ENCODE results near the gene NFKBIL1.

Gene NFKBIL1

GRCh38 chr6:31574106-31575061 lies 27.0 kb downstream of the NFKBIL1 start:
- no peak for TF ChIP-seq CTCF (IDR thresholded peaks at IDR 0.05; ENCODE audit: low read length, missing control alignments)
- DNase-seq (ENCODE audit: low read depth), result no peak
- H3K4me3 ChIP-seq (replicated peaks; ENCODE audit: low read depth, low read length), result no peak overlapping the region

DNA sequence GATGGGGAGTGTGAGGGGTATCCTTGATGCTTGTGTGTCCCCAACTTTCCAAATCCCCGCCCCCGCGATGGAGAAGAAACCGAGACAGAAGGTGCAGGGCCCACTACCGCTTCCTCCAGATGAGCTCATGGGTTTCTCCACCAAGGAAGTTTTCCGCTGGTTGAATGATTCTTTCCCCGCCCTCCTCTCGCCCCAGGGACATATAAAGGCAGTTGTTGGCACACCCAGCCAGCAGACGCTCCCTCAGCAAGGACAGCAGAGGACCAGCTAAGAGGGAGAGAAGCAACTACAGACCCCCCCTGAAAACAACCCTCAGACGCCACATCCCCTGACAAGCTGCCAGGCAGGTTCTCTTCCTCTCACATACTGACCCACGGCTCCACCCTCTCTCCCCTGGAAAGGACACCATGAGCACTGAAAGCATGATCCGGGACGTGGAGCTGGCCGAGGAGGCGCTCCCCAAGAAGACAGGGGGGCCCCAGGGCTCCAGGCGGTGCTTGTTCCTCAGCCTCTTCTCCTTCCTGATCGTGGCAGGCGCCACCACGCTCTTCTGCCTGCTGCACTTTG lies 28.0 kb downstream of the NFKBIL1 start, which contains the start of gene TNF:
Gene TNF (plus strand): TSS at position 231 of the 567 bp plus-strand sequence. CDS start 177 bp downstream, at position 408.
- no peak within 1 kb of the TSS for H3K4me3 ChIP-seq (replicated peaks; ENCODE audit: low read depth, low read length)
- no peak for TF ChIP-seq CTCF (IDR thresholded peaks at IDR 0.05; ENCODE audit: low read length, missing control alignments)
- no peak for DNase-seq (ENCODE audit: low read depth)

DNA sequence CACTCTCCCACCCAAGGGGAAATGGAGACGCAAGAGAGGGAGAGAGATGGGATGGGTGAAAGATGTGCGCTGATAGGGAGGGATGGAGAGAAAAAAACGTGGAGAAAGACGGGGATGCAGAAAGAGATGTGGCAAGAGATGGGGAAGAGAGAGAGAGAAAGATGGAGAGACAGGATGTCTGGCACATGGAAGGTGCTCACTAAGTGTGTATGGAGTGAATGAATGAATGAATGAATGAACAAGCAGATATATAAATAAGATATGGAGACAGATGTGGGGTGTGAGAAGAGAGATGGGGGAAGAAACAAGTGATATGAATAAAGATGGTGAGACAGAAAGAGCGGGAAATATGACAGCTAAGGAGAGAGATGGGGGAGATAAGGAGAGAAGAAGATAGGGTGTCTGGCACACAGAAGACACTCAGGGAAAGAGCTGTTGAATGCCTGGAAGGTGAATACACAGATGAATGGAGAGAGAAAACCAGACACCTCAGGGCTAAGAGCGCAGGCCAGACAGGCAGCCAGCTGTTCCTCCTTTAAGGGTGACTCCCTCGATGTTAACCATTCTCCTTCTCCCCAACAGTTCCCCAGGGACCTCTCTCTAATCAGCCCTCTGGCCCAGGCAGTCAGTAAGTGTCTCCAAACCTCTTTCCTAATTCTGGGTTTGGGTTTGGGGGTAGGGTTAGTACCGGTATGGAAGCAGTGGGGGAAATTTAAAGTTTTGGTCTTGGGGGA lies 28.7 kb downstream of the NFKBIL1 start:
- H3K4me3 ChIP-seq (replicated peaks; ENCODE audit: low read depth, low read length), result no peak overlapping the region
- DNase-seq (ENCODE audit: low read depth), result no peak
- TF ChIP-seq CTCF (IDR thresholded peaks at IDR 0.05; ENCODE audit: low read length, missing control alignments), result no peak

- TF ChIP-seq CTCF (IDR thresholded peaks at IDR 0.05; ENCODE audit: low read length, missing control alignments), result no peak
- no peak overlapping the region for H3K4me3 ChIP-seq (replicated peaks; ENCODE audit: low read depth, low read length)
- DNase-seq (ENCODE audit: low read depth), result no peak
Observed at GRCh38 chr6:31576897-31577578, 29.6 kb downstream of the NFKBIL1 start.

- no peak for DNase-seq (ENCODE audit: low read depth)
- H3K4me3 ChIP-seq (replicated peaks; ENCODE audit: low read depth, low read length), result no peak overlapping the region
- no peak for TF ChIP-seq CTCF (IDR thresholded peaks at IDR 0.05; ENCODE audit: low read length, missing control alignments)
Observed at GRCh38 chr6:31577579-31577966, 30.2 kb downstream of the NFKBIL1 start.
